ENCODE measurements around the gene OXLD1.

- TF ChIP-seq, protein P1, sequence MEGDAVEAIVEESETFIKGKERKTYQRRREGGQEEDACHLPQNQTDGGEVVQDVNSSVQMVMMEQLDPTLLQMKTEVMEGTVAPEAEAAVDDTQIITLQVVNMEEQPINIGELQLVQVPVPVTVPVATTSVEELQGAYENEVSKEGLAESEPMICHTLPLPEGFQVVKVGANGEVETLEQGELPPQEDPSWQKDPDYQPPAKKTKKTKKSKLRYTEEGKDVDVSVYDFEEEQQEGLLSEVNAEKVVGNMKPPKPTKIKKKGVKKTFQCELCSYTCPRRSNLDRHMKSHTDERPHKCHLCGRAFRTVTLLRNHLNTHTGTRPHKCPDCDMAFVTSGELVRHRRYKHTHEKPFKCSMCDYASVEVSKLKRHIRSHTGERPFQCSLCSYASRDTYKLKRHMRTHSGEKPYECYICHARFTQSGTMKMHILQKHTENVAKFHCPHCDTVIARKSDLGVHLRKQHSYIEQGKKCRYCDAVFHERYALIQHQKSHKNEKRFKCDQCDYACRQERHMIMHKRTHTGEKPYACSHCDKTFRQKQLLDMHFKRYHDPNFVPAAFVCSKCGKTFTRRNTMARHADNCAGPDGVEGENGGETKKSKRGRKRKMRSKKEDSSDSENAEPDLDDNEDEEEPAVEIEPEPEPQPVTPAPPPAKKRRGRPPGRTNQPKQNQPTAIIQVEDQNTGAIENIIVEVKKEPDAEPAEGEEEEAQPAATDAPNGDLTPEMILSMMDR (IDR thresholded peaks at IDR 0.05) = no peak
- no peak for TF ChIP-seq POLR2A (IDR thresholded peaks at IDR 0.05)
These were observed 39.3 kb upstream of the OXLD1 start for GRCh38 chr17:81705518-81706231.

All from right lobe of liver (tissue), 4 donors.